Parathyroid adenoma (tissue), 2 donors: ENCODE measurements around the gene ST6GALNAC4.

Experiments
- H2AFZ ChIP-seq: fragments of 300-600 bp; sonication (generic); one replicate; pipeline ENCODE4 v1.7.0; 2017; ENCODE audit warnings: antibody characterized with exemption, mild to moderate bottlenecking
- H3K27ac ChIP-seq: fragments of 300-600 bp; sonication (generic); one replicate; pipeline ENCODE4 v1.7.0; 2017
- H3K27me3 ChIP-seq: fragments of 300-600 bp; sonication (generic); one replicate; pipeline ENCODE4 v1.7.0; 2017; ENCODE audit warnings: low read length; ENCODE audit not compliant: control insufficient read depth, insufficient read depth
- H3K36me3 ChIP-seq: fragments of 300-600 bp; sonication (generic); one replicate; pipeline ENCODE4 v1.7.0; 2017; ENCODE audit warnings: low read length; ENCODE audit not compliant: control insufficient read depth, insufficient read depth
- H3K4me1 ChIP-seq: fragments of 300-600 bp; sonication (generic); one replicate; pipeline ENCODE4 v1.7.0; 2017; ENCODE audit warnings: control low read depth
- H3K4me2 ChIP-seq: fragments of 300-600 bp; sonication (generic); one replicate; pipeline ENCODE4 v1.7.0; 2017; ENCODE audit warnings: low read length
- H3K4me3 ChIP-seq: fragments of 300-600 bp; sonication (generic); one replicate; pipeline ENCODE4 v1.7.0; 2017; ENCODE audit warnings: low read depth, low read length
- H3K79me2 ChIP-seq: fragments of 300-600 bp; sonication (generic); one replicate; pipeline ENCODE4 v1.7.0; 2017; ENCODE audit warnings: control low read depth
- H3K9ac ChIP-seq: fragments of 300-600 bp; sonication (generic); one replicate; pipeline ENCODE4 v1.7.0; 2017; ENCODE audit warnings: mild to moderate bottlenecking
- H3K9me3 ChIP-seq: fragments of 300-600 bp; sonication (generic); one replicate; pipeline ENCODE4 v1.7.0; 2017; ENCODE audit warnings: low read length; ENCODE audit not compliant: control insufficient read depth
- CTCF ChIP-seq: fragments of 300-600 bp; sonication (generic); IDR thresholded peaks from one replicate; pipeline ENCODE4 v1.7.0; 2017; ENCODE audit warnings: antibody characterized with exemption, mild to moderate bottlenecking
- donor health status: primary hyperparathyroidism.

ST6GALNAC4 gene

GRCh38 chr9:127927201-127927987 lies 10.6 kb upstream of the ST6GALNAC4 start:
- no peaks in the 10 kb centered on the region for H3K79me2 ChIP-seq
- peaks cover 5% of the 10 kb centered on the region for H3K4me1 ChIP-seq
- H3K4me2 ChIP-seq, result peak overlapping the region; percentile 74
- no peak for TF ChIP-seq CTCF
- H3K27me3 ChIP-seq, result no peaks in the 10 kb centered on the region
- H3K27ac ChIP-seq, result no peak overlapping the region
- no peak overlapping the region for H3K9ac ChIP-seq
- H3K36me3 ChIP-seq, result no peaks in the 10 kb centered on the region
- H2AFZ ChIP-seq, result peak overlapping the region; percentile 70
- H3K9me3 ChIP-seq, result no peaks in the 10 kb centered on the region
- H3K4me3 ChIP-seq, result peak overlapping the region; percentile 38

- peak overlapping the region; percentile 70 for H2AFZ ChIP-seq
- peak overlapping the region; percentile 38 for H3K4me3 ChIP-seq
- peaks cover 5% of the 10 kb centered on the region for H3K4me1 ChIP-seq
- no peak overlapping the region for H3K9ac ChIP-seq
- no peaks in the 10 kb centered on the region for H3K36me3 ChIP-seq
- no peaks in the 10 kb centered on the region for H3K79me2 ChIP-seq
- H3K9me3 ChIP-seq, result no peaks in the 10 kb centered on the region
- no peak for TF ChIP-seq CTCF
- H3K27ac ChIP-seq, result no peak overlapping the region
- H3K27me3 ChIP-seq, result no peaks in the 10 kb centered on the region
- H3K4me2 ChIP-seq, result peak overlapping the region; percentile 74
These were observed 10.0 kb upstream of the ST6GALNAC4 start for GRCh38 chr9:127926906-127927200.

- H3K27me3 ChIP-seq, result no peaks in the 10 kb centered on the region
- no peak overlapping the region for H3K9ac ChIP-seq
- H3K36me3 ChIP-seq, result no peaks in the 10 kb centered on the region
- no peaks in the 10 kb centered on the region for H3K79me2 ChIP-seq
- H3K4me1 ChIP-seq, result peaks cover 5% of the 10 kb centered on the region
- no peak overlapping the region for H3K27ac ChIP-seq
- H2AFZ ChIP-seq, result peak overlapping the region; percentile 70
- no peak for TF ChIP-seq CTCF
- peak overlapping the region; percentile 38 for H3K4me3 ChIP-seq
- peak overlapping the region; percentile 74 for H3K4me2 ChIP-seq
- no peaks in the 10 kb centered on the region for H3K9me3 ChIP-seq
These were observed 9.4 kb upstream of the ST6GALNAC4 start for GRCh38 chr9:127925959-127926905.

GRCh38 chr9:127924736-127925444 lies 8.0 kb upstream of the ST6GALNAC4 start:
- H3K9me3 ChIP-seq, result no peaks in the 10 kb centered on the region
- H3K36me3 ChIP-seq, result no peaks in the 10 kb centered on the region
- H3K79me2 ChIP-seq, result no peaks in the 10 kb centered on the region
- peaks cover 3% of the 10 kb centered on the region for H3K4me1 ChIP-seq
- H3K9ac ChIP-seq, result no peak overlapping the region
- TF ChIP-seq CTCF, result no peak
- no peak overlapping the region for H3K27ac ChIP-seq
- no peaks in the 10 kb centered on the region for H3K27me3 ChIP-seq
- H3K4me2 ChIP-seq, result no peak overlapping the region
- H3K4me3 ChIP-seq, result no peak overlapping the region
- no peak overlapping the region for H2AFZ ChIP-seq
